T-helper 9 cell (primary cell): ENCODE data around the gene GAGE12H.
"Not testable (repeated sequence)": the region's sequence is repeated elsewhere in the genome, so short reads cannot be mapped to it uniquely, and the experiment has no call there.

Experiments used
- DNase-seq: peaks from one replicate; pipeline ENCODE4 v3.0.0-alpha.2; 2020
- total RNA-seq, 2 donors: gene quantifications; one replicate each; lab custom pipeline; 2026; lab: John Stamatoyannopoulos, UW

Gene GAGE12H
- 0 reads per million in 2 donors for total RNA-seq

- not testable (repeated sequence) for DNase-seq
These were observed at the start of gene GAGE12H for GRCh38 chrX:49579649-49580048. GAGE12H (plus strand) TSS chrX:49579949; CDS start chrX:49581104, 1,155 bp downstream.

GRCh38 chrX:49531877-49532276, 47.9 kb upstream of the GAGE12H start, which contains the start of gene GAGE12C:
GAGE12C (plus strand) TSS chrX:49532177; CDS start chrX:49533332, 1,155 bp downstream.
- not testable (repeated sequence) for DNase-seq

- not testable (repeated sequence) for DNase-seq
These were observed 38.3 kb upstream of the GAGE12H start, which contains the start of gene GAGE12D for GRCh38 chrX:49541433-49541832. GAGE12D (plus strand) TSS chrX:49541733; CDS start chrX:49542888, 1,155 bp downstream.

GRCh38 chrX:49550989-49551388, 28.8 kb upstream of the GAGE12H start, which contains the start of gene GAGE12E:
GAGE12E (plus strand) TSS chrX:49551289; CDS start chrX:49552444, 1,155 bp downstream.
- not testable (repeated sequence) for DNase-seq

- not testable (repeated sequence) for DNase-seq
These were observed 19.2 kb upstream of the GAGE12H start, which contains the start of gene GAGE12F for GRCh38 chrX:49560542-49560941. GAGE12F (plus strand) TSS chrX:49560842; CDS start chrX:49561997, 1,155 bp downstream.

GRCh38 chrX:49568728-49569127, 11.0 kb upstream of the GAGE12H start:
- not testable (repeated sequence) for DNase-seq

- DNase-seq: not testable (repeated sequence)
These were observed 10.6 kb upstream of the GAGE12H start for GRCh38 chrX:49569152-49569551.

GRCh38 chrX:49570100-49570499, 9.6 kb upstream of the GAGE12H start, which contains the start of gene GAGE12G:
GAGE12G (plus strand) TSS chrX:49570400; CDS start chrX:49571555, 1,155 bp downstream.
- not testable (repeated sequence) for DNase-seq

GRCh38 chrX:49589196-49589595, 9.4 kb downstream of the GAGE12H start, which contains the start of gene GAGE2A:
GAGE2A (plus strand) TSS chrX:49589496; CDS start chrX:49590651, 1,155 bp downstream.
- DNase-seq: not testable (repeated sequence)

GRCh38 chrX:49589769-49590478, 10.2 kb downstream of the GAGE12H start:
- DNase-seq: peak; percentile 2

- not testable (repeated sequence) for DNase-seq
These were observed 10.7 kb downstream of the GAGE12H start for GRCh38 chrX:49590488-49590887.

GRCh38 chrX:49598720-49599119, 19.0 kb downstream of the GAGE12H start, which contains the start of gene GAGE1:
GAGE1 (plus strand) TSS chrX:49599020; CDS start chrX:49600175, 1,155 bp downstream.
- DNase-seq: not testable (repeated sequence)

- no peak for DNase-seq
These were observed 31.1 kb downstream of the GAGE12H start for GRCh38 chrX:49610718-49611310.

- no peak for DNase-seq
These were observed 38.8 kb downstream of the GAGE12H start for GRCh38 chrX:49618574-49618973.

- no peak for DNase-seq
These were observed 47.5 kb downstream of the GAGE12H start for GRCh38 chrX:49627086-49627777.
